Activated naive CD8-positive, alpha-beta T cell (primary cell): ENCODE data around the gene SMTNL1.

Source experiments
- H3K27ac Mint-ChIP-seq: one replicate; pipeline ENCODE4 v1.8.0; 2021; ENCODE audit warnings: mixed read lengths
- H3K27me3 Mint-ChIP-seq: one replicate; pipeline ENCODE4 v1.8.0; 2021; ENCODE audit warnings: mixed read lengths
- H3K36me3 Mint-ChIP-seq: one replicate; pipeline ENCODE4 v1.8.0; 2021; ENCODE audit warnings: mixed read lengths
- H3K4me1 Mint-ChIP-seq: one replicate; pipeline ENCODE4 v1.8.0; 2021; ENCODE audit warnings: low read depth, mixed read lengths
- H3K4me3 Mint-ChIP-seq: one replicate; pipeline ENCODE4 v1.8.0; 2021; ENCODE audit warnings: mild to moderate bottlenecking, mixed read lengths
- H3K9me3 Mint-ChIP-seq: one replicate; pipeline ENCODE4 v1.8.0; 2021; ENCODE audit warnings: low read depth, mixed read lengths

SMTNL1 gene

GRCh38 chr11:57584341-57584740, 46.9 kb downstream of the SMTNL1 start:
- no peak overlapping the region for H3K4me3 Mint-ChIP-seq
- H3K27ac Mint-ChIP-seq, result no peak overlapping the region

DNA sequence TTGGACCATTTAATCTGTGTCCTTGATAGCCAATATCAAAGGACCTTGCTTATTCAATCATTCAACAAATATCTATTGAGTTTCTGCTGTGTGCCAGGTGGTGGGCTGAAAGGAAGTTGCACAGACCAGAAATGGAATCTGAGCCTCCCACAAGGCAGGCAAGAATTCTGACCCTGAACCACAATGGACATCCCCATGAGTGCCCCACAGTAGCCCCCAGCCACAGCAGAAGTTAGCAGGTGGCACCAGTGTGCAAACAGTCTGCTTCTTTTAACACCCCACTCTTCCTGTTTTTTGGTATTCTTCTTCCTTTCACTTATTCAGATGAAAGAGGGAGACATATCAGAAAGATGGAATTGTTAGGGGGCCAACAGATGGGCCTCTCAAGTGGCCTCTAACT, 47.9 kb downstream of the SMTNL1 start:
- H3K27me3 Mint-ChIP-seq, result no peaks in the 10 kb centered on the region
- peaks cover 9% of the 10 kb centered on the region for H3K4me1 Mint-ChIP-seq
- no peak overlapping the region for H3K4me3 Mint-ChIP-seq
- H3K9me3 Mint-ChIP-seq, result no peaks in the 10 kb centered on the region
- H3K27ac Mint-ChIP-seq, result no peak overlapping the region
- H3K36me3 Mint-ChIP-seq, result no peaks in the 10 kb centered on the region

More at GRCh38 chr11:57584341-57584740, 46.9 kb downstream of the SMTNL1 start:
- Mint-ChIP-seq H3K27me3 (no peaks in the 10 kb centered on the region), H3K36me3 (no peaks in the 10 kb centered on the region), H3K9me3 (no peaks in the 10 kb centered on the region), H3K4me1 (peaks cover 9% of the 10 kb centered on the region)

GRCh38 chr11:57586711-57587245, 49.4 kb downstream of the SMTNL1 start:
- H3K27ac Mint-ChIP-seq, result no peak overlapping the region

DNA sequence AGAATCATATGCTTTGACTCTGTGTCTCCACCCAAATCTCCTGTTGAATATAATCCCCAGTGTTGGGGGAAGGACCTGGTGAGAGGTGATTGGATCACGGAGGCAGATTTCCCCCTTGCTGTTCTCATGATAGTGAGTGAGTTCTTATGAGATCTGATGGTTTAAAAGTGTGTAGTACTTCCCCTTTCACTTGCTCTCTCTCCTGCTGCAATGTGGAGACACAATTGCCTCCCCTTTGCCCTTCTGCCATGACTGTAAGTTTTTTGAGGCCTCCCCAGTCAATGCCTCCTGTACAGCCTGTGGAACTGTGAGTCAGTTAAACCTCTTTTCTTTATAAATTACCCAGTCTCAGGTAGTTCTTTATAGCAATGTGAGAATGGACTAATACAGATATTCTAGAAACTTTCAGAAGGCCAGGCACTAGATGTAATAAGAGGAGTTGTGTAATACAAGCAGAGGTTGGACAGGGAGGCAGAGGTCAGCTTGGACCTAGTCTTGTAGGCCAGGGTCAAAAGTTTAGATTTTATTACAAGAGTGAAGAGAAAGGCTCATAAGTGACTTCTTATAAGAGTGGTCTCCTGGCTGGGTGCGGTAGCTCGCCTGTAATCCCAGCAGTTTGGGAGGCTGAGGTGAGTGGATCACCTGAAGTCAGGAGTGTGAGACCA, 50.8 kb downstream of the SMTNL1 start:
- H3K9me3 Mint-ChIP-seq, result no peaks in the 10 kb centered on the region
- peaks cover 9% of the 10 kb centered on the region for H3K4me1 Mint-ChIP-seq
- H3K27ac Mint-ChIP-seq, result no peak overlapping the region
- H3K27me3 Mint-ChIP-seq, result no peaks in the 10 kb centered on the region
- H3K36me3 Mint-ChIP-seq, result no peaks in the 10 kb centered on the region
- H3K4me3 Mint-ChIP-seq, result no peak overlapping the region

More at GRCh38 chr11:57586711-57587245, 49.4 kb downstream of the SMTNL1 start:
- H3K4me1 Mint-ChIP-seq, result peaks cover 9% of the 10 kb centered on the region
- no peaks in the 10 kb centered on the region for H3K9me3 Mint-ChIP-seq
- H3K27me3 Mint-ChIP-seq, result no peaks in the 10 kb centered on the region
- H3K36me3 Mint-ChIP-seq, result no peaks in the 10 kb centered on the region
- no peak overlapping the region for H3K4me3 Mint-ChIP-seq

DNA sequence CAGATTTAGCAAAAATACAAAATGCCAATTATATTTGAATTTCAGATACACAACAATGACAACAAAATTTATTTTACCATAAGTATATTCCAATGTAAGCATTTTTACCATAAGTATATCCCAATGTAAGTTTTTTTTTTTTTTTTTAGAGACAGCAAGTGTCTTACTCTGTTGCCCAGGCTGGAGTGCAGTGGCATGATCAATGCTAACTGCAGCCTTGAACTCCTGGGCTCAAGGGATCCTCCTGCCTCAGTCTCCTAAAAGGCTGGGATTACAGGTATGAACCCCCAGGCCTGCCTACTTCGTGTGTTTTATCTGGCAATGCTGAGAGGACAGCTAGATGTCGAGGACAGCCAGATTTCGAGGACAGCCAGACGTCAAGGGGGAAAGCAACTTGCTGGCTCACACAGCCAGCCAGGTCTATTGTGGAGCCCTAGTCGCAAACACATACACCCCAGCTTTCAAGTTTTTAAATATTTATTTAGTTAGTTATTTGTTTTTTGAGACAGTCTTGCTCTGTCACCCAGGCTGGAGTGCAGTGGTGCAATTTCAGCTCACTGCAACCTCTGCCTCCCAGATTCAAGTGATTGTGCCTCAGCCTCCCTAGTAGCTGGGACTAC, 59.0 kb downstream of the SMTNL1 start:
- no peaks in the 10 kb centered on the region for H3K9me3 Mint-ChIP-seq
- H3K4me1 Mint-ChIP-seq, result no peaks in the 10 kb centered on the region
- H3K27me3 Mint-ChIP-seq, result peaks cover 10% of the 10 kb centered on the region
- no peak overlapping the region for H3K27ac Mint-ChIP-seq
- H3K36me3 Mint-ChIP-seq, result no peaks in the 10 kb centered on the region
- no peak overlapping the region for H3K4me3 Mint-ChIP-seq

GRCh38 chr11:57597461-57597915, 60.1 kb downstream of the SMTNL1 start, which contains the start of gene SERPING1:
Gene SERPING1, plus strand, starts transcription at chr11:57597685. Its CDS starts 586 bp downstream, at chr11:57598271.
- Mint-ChIP-seq H3K4me1 (no peaks in the 10 kb centered on the region), H3K4me3 (no peak within 1 kb of the TSS), H3K27me3 (peaks cover 10% of the 10 kb centered on the region), H3K27ac (no peak within 1 kb of the TSS), H3K9me3 (no peaks in the 10 kb centered on the region), H3K36me3 (no peaks in the 10 kb centered on the region)

- Mint-ChIP-seq H3K4me3 (no peak overlapping the region), H3K27ac (no peak overlapping the region), H3K4me1 (no peaks in the 10 kb centered on the region), H3K9me3 (no peaks in the 10 kb centered on the region), H3K36me3 (no peaks in the 10 kb centered on the region), H3K27me3 (peaks cover 10% of the 10 kb centered on the region)
Observed at GRCh38 chr11:57597916-57598830, 60.8 kb downstream of the SMTNL1 start.

GRCh38 chr11:57598831-57599155, 61.4 kb downstream of the SMTNL1 start:
- no peak overlapping the region for H3K4me3 Mint-ChIP-seq
- peaks cover 10% of the 10 kb centered on the region for H3K27me3 Mint-ChIP-seq
- no peaks in the 10 kb centered on the region for H3K4me1 Mint-ChIP-seq
- H3K36me3 Mint-ChIP-seq, result no peaks in the 10 kb centered on the region
- H3K9me3 Mint-ChIP-seq, result no peaks in the 10 kb centered on the region
- H3K27ac Mint-ChIP-seq, result no peak overlapping the region

GRCh38 chr11:57599381-57599780, 62.0 kb downstream of the SMTNL1 start:
- Mint-ChIP-seq H3K36me3 (no peaks in the 10 kb centered on the region), H3K27ac (no peak overlapping the region), H3K27me3 (peaks cover 10% of the 10 kb centered on the region), H3K4me1 (no peaks in the 10 kb centered on the region), H3K4me3 (no peak overlapping the region), H3K9me3 (no peaks in the 10 kb centered on the region)
